BJ (cell line): ENCODE measurements around the gene CCL14. TPM values are rescaled to one million over a fixed set of nuclear protein-coding genes. Genes with fewer than 3 reads are reported as not detected.

Experiments
- CTCF ChIA-PET: fragments of 350-600 bp; formaldehyde crosslinking; extraction: SDS; loops from one replicate; lab custom pipeline; 2021; ENCODE audit warnings: antibody characterized with exemption, inconsistent platforms; lab: Yijun Ruan, JAX
- POLR2A ChIA-PET: fragments of 300-600 bp; sonication (Branson Sonifier 250); formaldehyde crosslinking; extraction: SDS; loops from one replicate; lab custom pipeline; 2021; ENCODE audit warnings: antibody characterized with exemption; lab: Charles Lee
- DNase-seq: peaks from one replicate; pipeline ENCODE4 v3.0.0-alpha.2; 2011; ENCODE audit warnings: low read depth
- H3K27me3 ChIP-seq: 2 replicates; pipeline ENCODE4 v1.6.0; 2011; ENCODE audit warnings: low read length; ENCODE audit not compliant: control insufficient read depth, insufficient read depth
- H3K36me3 ChIP-seq: 2 replicates; pipeline ENCODE4 v1.5.1; 2011; ENCODE audit warnings: low read length; ENCODE audit not compliant: control insufficient read depth, insufficient read depth
- H3K4me3 ChIP-seq: 2 replicates; pipeline ENCODE4 v1.5.1; 2011; ENCODE audit warnings: low read depth, mild to moderate bottlenecking, control low read depth, low read length
- polyA plus RNA-seq: library from polyadenylated mRNA; depleted of rRNA; stranded (reverse); fragments of >200 nt; gene quantifications from 2 replicates; pipeline ENCODE4 v1.2.3, GENCODE V29; 2011
- TF ChIP-seq, protein P1 (sequence below): IDR thresholded peaks from 2 replicates; pipeline ENCODE4 v1.5.1; 2011; ENCODE audit warnings: low read depth, mild to moderate bottlenecking, control low read depth, inconsistent platforms, low read length, moderate library complexity; ENCODE audit not compliant: insufficient read depth

Gene CCL14
- polyA plus RNA-seq, 1 experiment, result not detected

DNA sequence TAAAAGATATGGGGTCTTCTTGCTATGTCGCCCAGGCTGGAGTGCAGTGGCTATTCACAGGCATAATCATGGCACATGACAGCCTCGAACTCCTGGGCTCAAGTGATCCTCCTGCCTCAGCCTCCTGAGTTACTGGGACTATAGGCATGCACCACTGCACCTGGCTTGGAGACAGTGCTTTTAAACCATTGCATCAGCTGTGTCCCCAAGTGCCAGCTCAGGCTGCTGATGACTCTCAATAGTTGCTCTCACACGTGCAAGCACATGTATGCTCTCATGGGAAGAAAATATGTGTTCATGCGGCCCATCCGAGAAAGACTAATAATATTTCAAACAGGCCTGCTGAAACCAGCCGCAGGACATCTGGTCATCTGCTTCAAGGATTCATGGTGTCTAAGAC is 14.0 kb downstream of the CCL14 start:
- POLR2A ChIA-PET, result no interaction called here
- DNase-seq, result no peak
- H3K36me3 ChIP-seq, result no peaks in the 10 kb centered on the region
- CTCF ChIA-PET, result interaction anchor here (1.9 kb wide), 1 partner anchor 176 kb away, joined by 7 read pairs; no protein-coding TSS in a partner anchor
- peaks cover 2% of the 10 kb centered on the region; the same call in 1 of the 2 replicates for H3K27me3 ChIP-seq
- no peak overlapping the region for H3K4me3 ChIP-seq
- TF ChIP-seq, protein P1, sequence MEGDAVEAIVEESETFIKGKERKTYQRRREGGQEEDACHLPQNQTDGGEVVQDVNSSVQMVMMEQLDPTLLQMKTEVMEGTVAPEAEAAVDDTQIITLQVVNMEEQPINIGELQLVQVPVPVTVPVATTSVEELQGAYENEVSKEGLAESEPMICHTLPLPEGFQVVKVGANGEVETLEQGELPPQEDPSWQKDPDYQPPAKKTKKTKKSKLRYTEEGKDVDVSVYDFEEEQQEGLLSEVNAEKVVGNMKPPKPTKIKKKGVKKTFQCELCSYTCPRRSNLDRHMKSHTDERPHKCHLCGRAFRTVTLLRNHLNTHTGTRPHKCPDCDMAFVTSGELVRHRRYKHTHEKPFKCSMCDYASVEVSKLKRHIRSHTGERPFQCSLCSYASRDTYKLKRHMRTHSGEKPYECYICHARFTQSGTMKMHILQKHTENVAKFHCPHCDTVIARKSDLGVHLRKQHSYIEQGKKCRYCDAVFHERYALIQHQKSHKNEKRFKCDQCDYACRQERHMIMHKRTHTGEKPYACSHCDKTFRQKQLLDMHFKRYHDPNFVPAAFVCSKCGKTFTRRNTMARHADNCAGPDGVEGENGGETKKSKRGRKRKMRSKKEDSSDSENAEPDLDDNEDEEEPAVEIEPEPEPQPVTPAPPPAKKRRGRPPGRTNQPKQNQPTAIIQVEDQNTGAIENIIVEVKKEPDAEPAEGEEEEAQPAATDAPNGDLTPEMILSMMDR, result no peak

GRCh38 chr17:35972066-35972465 is 14.5 kb downstream of the CCL14 start:
- ChIA-PET POLR2A (no interaction called here), CTCF (interaction anchor here (3.9 kb wide), 1 partner anchor 177 kb away, joined by 16 read pairs; no protein-coding TSS in a partner anchor)

GRCh38 chr17:35969558-35970380 is 16.8 kb downstream of the CCL14 start:
- peak; percentile 10 for DNase-seq
- H3K27me3 ChIP-seq, result peaks cover 2% of the 10 kb centered on the region
- ChIA-PET CTCF (interaction anchor here (0.7 to 3.9 kb wide), 21 partner anchors 8 to 1406 kb away, joined by 3 to 16 read pairs (median 4); partner anchors contain the start of gene RDM1), POLR2A (no interaction called here)
- no peak overlapping the region for H3K4me3 ChIP-seq
- TF ChIP-seq, protein P1, result peak; percentile 78
- H3K36me3 ChIP-seq, result no peaks in the 10 kb centered on the region

More at GRCh38 chr17:35972066-35972465, 14.5 kb downstream of the CCL14 start:
- no peaks in the 10 kb centered on the region for H3K36me3 ChIP-seq
- TF ChIP-seq, protein P1, result no peak
- no peak overlapping the region for H3K4me3 ChIP-seq
- no peak for DNase-seq
- H3K27me3 ChIP-seq, result peaks cover 2% of the 10 kb centered on the region; the same call in 1 of the 2 replicates

DNA sequence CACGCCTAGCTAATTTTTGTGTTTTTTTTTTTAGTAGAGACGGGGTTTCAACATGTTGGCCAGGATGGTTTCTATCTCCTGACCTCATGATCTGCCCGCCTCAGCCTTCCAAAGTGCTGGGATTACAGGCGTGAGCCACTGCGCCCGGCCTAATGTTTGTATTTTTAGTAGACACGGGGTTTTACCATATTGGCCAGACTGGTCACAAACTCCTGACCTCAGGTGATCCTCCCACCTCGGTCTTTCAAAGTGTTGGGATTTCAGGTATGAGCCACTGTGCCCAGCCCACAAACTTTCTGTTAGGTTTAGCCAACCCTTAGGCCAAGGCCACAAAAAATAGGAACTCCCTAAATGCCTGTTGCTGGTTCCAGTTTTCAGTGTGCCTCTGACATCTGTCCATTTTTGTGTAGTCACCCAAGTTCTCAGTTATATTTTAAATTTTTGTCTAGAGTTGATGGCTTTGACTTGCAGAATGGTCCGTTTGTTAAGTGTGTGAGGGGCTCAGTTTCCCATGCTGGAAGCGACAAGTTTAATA is 17.9 kb downstream of the CCL14 start:
- CTCF ChIA-PET, result interaction anchor here (0.8 to 3.9 kb wide), 8 partner anchors 10 to 180 kb away, joined by 3 to 16 read pairs (median 5); no protein-coding TSS in a partner anchor
- POLR2A ChIA-PET, result no interaction called here
- TF ChIP-seq, protein P1, result no peak
- H3K4me3 ChIP-seq, result no peak overlapping the region
- H3K36me3 ChIP-seq, result no peaks in the 10 kb centered on the region
- DNase-seq, result no peak
- peaks cover 2% of the 10 kb centered on the region for H3K27me3 ChIP-seq

GRCh38 chr17:35965272-35965671 is 21.3 kb downstream of the CCL14 start:
- H3K4me3 ChIP-seq, result no peak overlapping the region
- TF ChIP-seq, protein P1, result no peak
- H3K36me3 ChIP-seq, result no peaks in the 10 kb centered on the region
- no peak for DNase-seq
- CTCF ChIA-PET, result interaction anchor here (1.0 to 1.2 kb wide), 2 partner anchors 17 to 167 kb away, joined by 3 read pairs; no protein-coding TSS in a partner anchor
- POLR2A ChIA-PET, result no interaction called here
- no peaks in the 10 kb centered on the region; the same call in 1 of the 2 replicates for H3K27me3 ChIP-seq
